ENCODE measurements around the gene INPP5A.
"Not testable (repeated sequence)": the region's sequence is repeated elsewhere in the genome, so short reads cannot be mapped to it uniquely, and the experiment has no call there.

The INPP5A gene

GRCh38 chr10:132752378-132752777 lies 214.8 kb downstream of the INPP5A start:
- no peak for DNase-seq

GRCh38 chr10:132752961-132753360 lies 215.4 kb downstream of the INPP5A start:
- DNase-seq = no peak

GRCh38 chr10:132753596-132753995 lies 216.0 kb downstream of the INPP5A start:
- DNase-seq = no peak

GRCh38 chr10:132754071-132754470 lies 216.5 kb downstream of the INPP5A start:
- DNase-seq = no peak

- no peak for DNase-seq
These were observed 217.7 kb downstream of the INPP5A start for GRCh38 chr10:132755166-132755711.

- no peak for DNase-seq
These were observed 219.0 kb downstream of the INPP5A start for GRCh38 chr10:132756591-132756990.

- DNase-seq = no peak
These were observed 219.6 kb downstream of the INPP5A start for GRCh38 chr10:132757171-132757570.

DNA sequence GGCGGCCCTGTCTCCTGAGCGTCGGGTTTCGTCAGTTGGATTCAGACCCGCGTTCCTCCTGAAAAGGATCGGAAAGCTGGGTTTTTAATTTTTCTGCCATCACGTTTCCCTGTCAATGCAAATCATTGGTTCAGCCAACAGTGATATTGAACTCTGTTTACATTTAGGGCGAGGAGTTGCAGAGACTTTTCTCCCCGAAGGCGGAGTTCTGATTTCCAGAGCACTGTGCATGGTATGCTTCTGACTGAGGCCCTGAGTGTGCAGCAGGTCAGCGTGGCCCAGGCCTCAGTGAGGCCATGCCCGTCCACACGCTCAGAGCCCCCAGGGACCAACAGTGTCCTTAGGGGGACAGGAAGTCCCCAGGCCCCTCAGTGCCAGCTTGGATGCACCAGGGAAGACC lies 221.3 kb downstream of the INPP5A start:
- no peak for DNase-seq

DNA sequence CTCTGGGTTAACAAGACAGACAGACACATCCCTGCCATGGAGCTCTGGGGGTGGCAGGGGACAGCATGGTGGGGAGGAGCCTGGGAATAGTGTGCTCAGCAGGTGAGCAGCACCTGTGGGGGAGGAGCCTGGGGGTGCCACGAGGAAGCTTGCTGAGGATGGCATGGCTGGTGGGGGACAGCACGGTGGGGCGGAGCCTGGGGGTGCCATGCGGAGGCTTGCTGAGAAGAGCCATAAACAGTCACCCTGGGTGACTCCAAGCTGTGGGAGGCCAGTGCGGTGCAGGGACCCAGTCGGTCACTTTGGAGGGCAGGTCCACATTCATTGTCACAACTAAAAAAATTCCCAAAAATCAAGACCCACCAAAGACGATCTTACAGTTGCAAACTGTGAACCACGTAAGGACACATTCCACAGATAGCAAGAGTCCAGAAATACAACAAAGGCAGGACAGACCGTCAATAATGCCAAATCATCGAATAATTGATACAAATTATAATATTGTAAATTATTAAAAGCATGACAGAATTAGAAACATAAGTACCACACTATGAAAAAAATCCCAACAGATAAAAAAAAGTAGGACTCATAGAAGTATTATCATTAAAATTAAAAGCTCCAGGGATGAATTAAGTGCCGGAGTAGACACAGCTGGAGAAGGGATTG lies 223.9 kb downstream of the INPP5A start:
- no peak for DNase-seq

DNA sequence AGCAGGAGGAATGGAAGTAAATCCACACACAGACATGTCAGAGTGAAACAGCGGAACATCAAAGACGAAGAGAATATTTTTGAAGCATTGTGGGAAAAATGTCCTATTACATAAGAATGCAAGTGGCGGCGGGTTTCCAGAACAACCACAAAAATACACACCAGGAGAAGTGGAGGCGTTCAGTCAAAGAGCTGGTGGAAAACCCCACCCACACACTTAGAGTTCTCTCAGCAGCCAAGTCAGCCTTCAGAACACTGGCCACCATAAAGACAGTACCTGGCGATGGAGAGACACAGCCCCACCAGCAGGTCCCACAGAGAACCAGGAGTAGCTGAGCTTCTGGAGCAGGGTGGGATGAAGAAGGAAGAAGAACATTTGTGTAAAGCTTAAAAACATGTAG lies 224.7 kb downstream of the INPP5A start:
- no peak for DNase-seq

DNA sequence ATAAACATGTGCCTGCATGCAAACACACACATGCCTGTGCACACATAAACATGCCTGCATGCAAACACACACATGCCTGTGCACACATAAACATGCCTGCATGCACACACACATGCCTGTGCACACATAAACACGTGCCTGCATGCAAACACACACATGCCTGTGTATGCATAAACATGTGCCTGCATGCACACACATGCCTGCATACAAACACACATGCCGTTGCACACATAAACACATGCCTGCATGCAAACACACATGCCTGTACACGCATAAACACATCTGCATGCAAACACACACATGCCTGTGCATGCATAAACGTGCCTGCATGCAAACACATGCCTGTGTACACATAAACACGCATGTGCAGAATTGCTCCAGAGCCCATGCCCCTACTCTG lies 226.0 kb downstream of the INPP5A start:
- no peak for DNase-seq

GRCh38 chr10:132764108-132764507 lies 226.5 kb downstream of the INPP5A start:
- DNase-seq = no peak

- no peak for DNase-seq
These were observed 227.8 kb downstream of the INPP5A start for GRCh38 chr10:132765435-132765834.

- no peak for DNase-seq
These were observed 228.7 kb downstream of the INPP5A start for GRCh38 chr10:132766291-132766690.

GRCh38 chr10:132768346-132769248 lies 231.0 kb downstream of the INPP5A start:
- no peak for DNase-seq

- DNase-seq = no peak
These were observed 232.8 kb downstream of the INPP5A start for GRCh38 chr10:132770061-132771021.

DNA sequence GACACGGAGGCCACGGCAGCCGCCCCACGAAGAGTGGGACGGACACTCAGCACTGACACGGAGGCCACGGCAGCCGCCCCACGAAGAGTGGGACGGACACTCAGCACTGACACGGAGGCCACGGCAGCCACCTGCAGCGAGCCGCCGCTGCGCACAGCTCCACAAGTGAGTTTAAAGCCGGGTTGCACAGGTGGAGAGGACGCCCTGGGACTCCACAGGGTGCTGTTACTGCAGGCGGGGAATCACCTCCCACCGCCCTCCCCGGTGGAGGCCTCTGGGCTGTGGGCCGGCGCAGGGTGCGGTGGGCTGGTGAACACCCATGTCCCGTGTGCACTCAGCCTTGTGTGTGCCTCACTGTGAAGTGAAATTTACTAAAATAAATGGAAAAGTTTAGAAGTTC lies 235.2 kb downstream of the INPP5A start:
- DNase-seq = not testable (repeated sequence)

DNA sequence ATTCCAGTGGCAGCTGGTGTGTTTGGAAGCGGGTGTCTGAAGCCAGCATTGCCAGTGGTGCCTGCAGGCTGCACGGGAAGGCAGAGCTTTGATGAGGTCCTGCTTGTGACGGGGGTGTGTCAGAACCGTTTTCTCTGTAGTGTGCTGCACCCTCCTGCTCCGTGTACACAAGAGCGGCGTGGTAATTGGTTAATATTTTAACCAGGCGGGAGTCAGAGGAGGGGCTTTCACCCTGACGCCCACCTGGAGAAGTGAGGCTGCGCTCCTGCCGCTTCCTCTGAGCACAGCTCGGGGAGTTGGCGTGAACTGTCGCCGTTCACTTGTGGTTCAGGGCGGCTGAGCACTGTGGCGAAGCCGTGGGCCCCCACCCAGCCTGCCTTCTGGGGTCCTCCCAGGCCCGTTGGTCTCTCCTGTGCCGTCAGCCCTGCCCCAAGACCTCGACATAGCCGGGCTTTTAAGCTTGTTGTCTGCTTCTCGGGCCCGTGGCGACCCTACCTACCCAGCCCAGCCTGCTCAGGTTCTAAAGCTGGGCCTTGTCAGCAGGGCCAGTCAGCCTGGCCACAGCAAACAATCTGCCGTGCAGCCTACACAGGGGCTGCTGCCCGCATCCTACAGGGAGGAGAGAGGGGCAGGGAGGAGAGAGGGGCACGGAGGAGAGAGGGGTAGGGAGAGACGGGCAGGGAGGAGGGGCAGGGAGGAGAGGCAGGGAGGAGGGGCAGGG lies 236.8 kb downstream of the INPP5A start:
- no peak for DNase-seq

DNA sequence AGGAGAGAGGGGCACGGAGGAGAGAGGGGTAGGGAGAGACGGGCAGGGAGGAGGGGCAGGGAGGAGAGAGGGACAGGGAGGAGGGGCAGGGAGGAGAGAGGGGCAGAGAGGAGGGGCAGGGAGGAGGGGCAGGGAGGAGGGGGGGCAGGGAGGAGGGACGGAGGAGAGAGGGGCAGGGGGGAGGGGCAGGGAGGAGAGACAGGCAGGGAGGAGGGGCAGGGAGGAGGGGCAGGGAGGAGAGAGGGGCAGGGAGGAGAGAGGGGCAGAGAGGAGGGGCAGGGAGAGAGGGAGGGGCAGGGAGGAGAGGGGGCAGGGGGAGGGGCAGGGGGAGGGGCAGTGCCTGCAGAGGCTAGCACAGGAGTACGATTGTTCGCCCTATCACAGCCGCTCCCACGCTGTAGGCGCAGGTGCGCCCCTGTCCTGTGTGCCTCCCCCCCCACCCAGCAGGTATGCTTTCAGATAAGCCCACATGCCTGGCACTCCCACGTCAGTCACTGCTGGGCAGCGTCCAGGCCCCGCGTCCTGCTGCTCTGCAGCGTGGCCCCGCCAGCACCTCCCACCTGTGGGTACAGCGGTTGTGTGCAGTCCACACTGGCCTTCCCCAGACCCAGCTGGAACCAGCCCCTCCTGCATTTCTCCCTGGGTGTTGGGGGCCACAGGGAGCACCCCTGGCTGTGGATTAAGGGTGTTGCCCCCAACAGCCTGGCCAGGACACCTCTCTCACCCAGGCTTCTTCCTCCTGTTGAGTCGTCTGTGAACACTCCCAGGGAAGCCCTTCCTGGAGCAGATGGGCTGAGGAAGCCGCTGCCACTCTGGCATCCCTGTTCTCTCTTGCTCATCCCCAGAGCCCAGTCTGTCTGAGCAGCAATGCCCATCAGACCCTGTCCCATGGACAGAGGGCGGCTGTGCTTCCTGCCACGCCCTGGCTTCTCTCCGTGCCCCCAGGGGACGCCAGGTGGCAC lies 237.6 kb downstream of the INPP5A start:
- DNase-seq = no peak

DNA sequence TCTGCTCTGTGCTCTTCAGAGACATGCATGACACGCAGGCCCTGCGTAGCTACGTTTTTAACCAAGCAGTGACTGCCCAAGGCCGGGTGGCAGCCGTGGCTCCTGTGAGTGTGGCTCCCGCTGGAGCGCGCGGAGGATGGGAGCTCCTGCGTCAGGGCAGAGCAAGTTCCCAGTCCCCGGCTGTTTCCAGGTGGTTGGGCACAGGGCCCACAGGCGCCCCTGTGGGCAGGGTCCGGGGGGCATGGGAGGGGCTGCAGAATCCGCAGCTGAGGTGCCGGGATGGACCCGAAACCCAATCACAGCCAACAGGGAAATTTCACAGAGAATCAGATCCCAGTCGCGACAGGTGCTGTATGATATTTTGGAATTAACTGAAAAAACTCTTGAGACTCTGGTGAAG lies 238.6 kb downstream of the INPP5A start:
- no peak for DNase-seq

DNA sequence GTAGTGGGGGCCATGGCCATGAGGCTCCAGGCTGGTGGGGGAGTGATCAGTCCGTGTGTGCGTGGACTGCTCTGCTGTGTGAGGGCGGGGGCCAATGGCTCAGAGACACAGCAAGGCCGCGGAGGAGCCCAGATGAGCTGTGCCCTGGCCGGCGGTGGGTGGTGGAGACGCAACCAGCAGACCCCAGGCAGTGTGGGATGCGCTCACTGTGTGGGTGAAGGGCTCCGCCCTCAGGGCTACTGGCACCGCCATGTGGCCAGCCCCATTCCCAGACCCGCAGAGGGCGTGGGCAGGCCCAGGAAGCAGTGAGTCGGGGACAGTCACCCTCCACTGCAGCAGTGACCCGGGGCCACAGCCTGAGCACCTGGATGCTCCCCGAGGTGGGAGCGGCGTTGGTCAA lies 239.2 kb downstream of the INPP5A start:
- DNase-seq = no peak
